Measurements from ENCODE around the gene CCNK. TPM values are rescaled to one million over a fixed set of nuclear protein-coding genes. Genes with fewer than 3 reads are reported as not detected.

Gene CCNK
- total RNA-seq, 1 experiment from 2014 or later = 80.1 TPM

GRCh38 chr14:99512571-99513182 lies 31.5 kb downstream of the CCNK start:
- Histone ChIP-seq H3K56ac (ENCODE audit: insufficient read length, low read depth, low read length) (no peak overlapping the region), H3K4me2 (ENCODE audit: insufficient read depth, insufficient read length, low read length) (no peak overlapping the region), H3K9me3 (ENCODE audit: control insufficient read depth, low read depth, low read length) (no peaks in the 10 kb centered on the region), H3K27ac (ENCODE audit: insufficient read length, low read depth, low read length) (no peak overlapping the region), H3K14ac (ENCODE audit: insufficient read depth, low read length) (no peak overlapping the region), H3K79me2 (ENCODE audit: insufficient read depth, low read length) (no peaks in the 10 kb centered on the region), H2AFZ (ENCODE audit: low read length) (no peak overlapping the region), H3K23me2 (ENCODE audit: insufficient read length, low read depth, low read length, poor library complexity, severe bottlenecking) (no peaks in the 10 kb centered on the region), H3K4me1 (ENCODE audit: insufficient read depth, low read length) (no peaks in the 10 kb centered on the region), H4K20me1 (ENCODE audit: control insufficient read depth, insufficient read depth, insufficient read length) (peaks cover 2% of the 10 kb centered on the region), H2BK20ac (ENCODE audit: low read depth, low read length, poor library complexity, severe bottlenecking) (no peak overlapping the region), H4K5ac (ENCODE audit: insufficient read length, low read depth, low read length) (no peak overlapping the region), H4K8ac (replicated peaks; ENCODE audit: insufficient read length, low read depth, low read length) (no peak overlapping the region), H3K79me1 (ENCODE audit: insufficient read depth, low read depth, low read length, poor library complexity, severe bottlenecking) (no peaks in the 10 kb centered on the region), H3K4ac (ENCODE audit: low read depth, low read length) (no peak overlapping the region), H3K27me3 (ENCODE audit: insufficient read depth, low read length) (no peaks in the 10 kb centered on the region), H3K18ac (ENCODE audit: insufficient read length, low read depth, low read length) (no peak overlapping the region), H2AK5ac (ENCODE audit: insufficient read length, low read length) (no peak overlapping the region), H4K91ac (ENCODE audit: insufficient read length, low read depth, low read length) (no peak overlapping the region), H3K9ac (ENCODE audit: extremely low read depth, insufficient read length, low read length) (no peak overlapping the region), H2BK120ac (ENCODE audit: low read depth, low read length, poor library complexity, severe bottlenecking) (no peak overlapping the region), H2BK5ac (ENCODE audit: insufficient read length, low read length) (no peak overlapping the region), H2BK15ac (ENCODE audit: low read depth, low read length) (no peak overlapping the region), H2BK12ac (ENCODE audit: insufficient read length, low read depth, low read length) (no peak overlapping the region), H3T11ph (ENCODE audit: low read length) (no peak overlapping the region), H3K23ac (ENCODE audit: insufficient read length, low read depth, low read length) (no peak overlapping the region)
- Mint-ChIP-seq H3K4me1 (peaks cover 4 to 12% of the 10 kb centered on the region in 2 experiments), H3K9me3 (no peaks in the 10 kb centered on the region), H3K36me3 (ENCODE audit: insufficient read depth in 1 of 3, low read depth in 3 of 3) (peaks cover 8 to 34% (median 22%) of the 10 kb centered on the region in 3 experiments; a peak in 6 of 7 replicates), H3K4me3 (no peak overlapping the region), H3K27me3 (ENCODE audit: low read depth) (no peaks in the 10 kb centered on the region), H3K27ac (0 out of 7 replicates have a peak overlapping the region, but pooled peaks of 2 of the 3 experiments have one; percentile 21 to 64)
- TF ChIP-seq CTCF (conservative IDR thresholded peaks at IDR 0.05) = no peak
- DNase-seq = no peak
- WGBS (ENCODE audit: extremely low coverage, insufficient read length, low lambda C conversion rate) = no CpG with 5 or more reads among the region's 16 CpGs
